ENCODE results near the gene CLEC5A. TPM values are rescaled to one million over a fixed set of nuclear protein-coding genes. Genes with fewer than 3 reads are reported as not detected.
"Not testable (repeated sequence)": the region's sequence is repeated elsewhere in the genome, so short reads cannot be mapped to it uniquely, and the experiment has no call there.

The CLEC5A gene
- 0.52 TPM for total RNA-seq

GRCh38 chr7:141946796-141947195 lies at the start of gene CLEC5A:
CLEC5A (minus strand) TSS chr7:141946974; CDS start chr7:141946292, 682 bp downstream.
- H3K9ac ChIP-seq (ENCODE audit: low read depth in 1 of 3, low read length in 3 of 3) = no peak within 1 kb of the TSS
- no peaks in the 10 kb centered on the region for H3K36me3 ChIP-seq (ENCODE audit: control insufficient read depth in 3 of 3, insufficient read depth in 3 of 3, low read length in 3 of 3)
- no peak within 1 kb of the TSS for H3K27ac ChIP-seq (ENCODE audit: low read depth, low read length)
- H3K27me3 ChIP-seq (ENCODE audit: control insufficient read depth in 3 of 3, insufficient read depth in 3 of 3, low read length in 3 of 3) = no peaks in the 10 kb centered on the region
- H3K4me1 ChIP-seq (ENCODE audit: control insufficient read depth in 3 of 3, insufficient read depth in 3 of 3, low read length in 3 of 3) = no peaks in the 10 kb centered on the region
- H3K9me3 ChIP-seq (ENCODE audit: control insufficient read depth in 3 of 3, low read length in 3 of 3) = no peaks in the 10 kb centered on the region
- H3K4me3 ChIP-seq (ENCODE audit: low read length in 3 of 3) = no peak within 1 kb of the TSS

- H3K27me3 ChIP-seq (ENCODE audit: control insufficient read depth in 3 of 3, insufficient read depth in 3 of 3, low read length in 3 of 3) = no peaks in the 10 kb centered on the region
- H3K27ac ChIP-seq (ENCODE audit: low read depth, low read length) = no peak overlapping the region
- H3K36me3 ChIP-seq (ENCODE audit: control insufficient read depth in 3 of 3, insufficient read depth in 3 of 3, low read length in 3 of 3) = no peaks in the 10 kb centered on the region
- H3K9ac ChIP-seq (ENCODE audit: low read depth in 1 of 3, low read length in 3 of 3) = no peak overlapping the region
- no peaks in the 10 kb centered on the region for H3K9me3 ChIP-seq (ENCODE audit: control insufficient read depth in 3 of 3, low read length in 3 of 3)
- H3K4me3 ChIP-seq (ENCODE audit: low read length in 3 of 3) = no peak overlapping the region
- no peaks in the 10 kb centered on the region for H3K4me1 ChIP-seq (ENCODE audit: control insufficient read depth in 3 of 3, insufficient read depth in 3 of 3, low read length in 3 of 3)
Measured at GRCh38 chr7:141993354-141993753, 46.6 kb upstream of the CLEC5A start.

- H3K27me3 ChIP-seq (ENCODE audit: control insufficient read depth in 3 of 3, insufficient read depth in 3 of 3, low read length in 3 of 3) = no peaks in the 10 kb centered on the region
- no peak overlapping the region for H3K9ac ChIP-seq (ENCODE audit: low read depth in 1 of 3, low read length in 3 of 3)
- no peaks in the 10 kb centered on the region for H3K4me1 ChIP-seq (ENCODE audit: control insufficient read depth in 3 of 3, insufficient read depth in 3 of 3, low read length in 3 of 3)
- no peak overlapping the region for H3K4me3 ChIP-seq (ENCODE audit: low read length in 3 of 3)
- no peaks in the 10 kb centered on the region for H3K9me3 ChIP-seq (ENCODE audit: control insufficient read depth in 3 of 3, low read length in 3 of 3)
- no peaks in the 10 kb centered on the region for H3K36me3 ChIP-seq (ENCODE audit: control insufficient read depth in 3 of 3, insufficient read depth in 3 of 3, low read length in 3 of 3)
- H3K27ac ChIP-seq (ENCODE audit: low read depth, low read length) = no peak overlapping the region
Measured at GRCh38 chr7:141992688-141993087, 45.9 kb upstream of the CLEC5A start.

- H3K36me3 ChIP-seq (ENCODE audit: control insufficient read depth in 3 of 3, insufficient read depth in 3 of 3, low read length in 3 of 3) = no peaks in the 10 kb centered on the region
- H3K9ac ChIP-seq (ENCODE audit: low read depth in 1 of 3, low read length in 3 of 3) = no peak overlapping the region
- H3K4me3 ChIP-seq (ENCODE audit: low read length in 3 of 3) = no peak overlapping the region
- H3K9me3 ChIP-seq (ENCODE audit: control insufficient read depth in 3 of 3, low read length in 3 of 3) = no peaks in the 10 kb centered on the region
- H3K27ac ChIP-seq (ENCODE audit: low read depth, low read length) = no peak overlapping the region
- H3K4me1 ChIP-seq (ENCODE audit: control insufficient read depth in 3 of 3, insufficient read depth in 3 of 3, low read length in 3 of 3) = no peaks in the 10 kb centered on the region
- H3K27me3 ChIP-seq (ENCODE audit: control insufficient read depth in 3 of 3, insufficient read depth in 3 of 3, low read length in 3 of 3) = no peaks in the 10 kb centered on the region
Measured at GRCh38 chr7:141992156-141992555, 45.4 kb upstream of the CLEC5A start.

- no peak overlapping the region for H3K9ac ChIP-seq (ENCODE audit: low read depth in 1 of 3, low read length in 3 of 3)
- no peaks in the 10 kb centered on the region for H3K9me3 ChIP-seq (ENCODE audit: control insufficient read depth in 3 of 3, low read length in 3 of 3)
- no peaks in the 10 kb centered on the region for H3K4me1 ChIP-seq (ENCODE audit: control insufficient read depth in 3 of 3, insufficient read depth in 3 of 3, low read length in 3 of 3)
- no peak overlapping the region for H3K4me3 ChIP-seq (ENCODE audit: low read length in 3 of 3)
- no peaks in the 10 kb centered on the region for H3K27me3 ChIP-seq (ENCODE audit: control insufficient read depth in 3 of 3, insufficient read depth in 3 of 3, low read length in 3 of 3)
- no peak overlapping the region for H3K27ac ChIP-seq (ENCODE audit: low read depth, low read length)
- no peaks in the 10 kb centered on the region for H3K36me3 ChIP-seq (ENCODE audit: control insufficient read depth in 3 of 3, insufficient read depth in 3 of 3, low read length in 3 of 3)
Measured at GRCh38 chr7:141991140-141991539, 44.4 kb upstream of the CLEC5A start.

GRCh38 chr7:141990011-141990725 lies 43.4 kb upstream of the CLEC5A start:
- Histone ChIP-seq H3K36me3 (ENCODE audit: control insufficient read depth in 3 of 3, insufficient read depth in 3 of 3, low read length in 3 of 3) (no peaks in the 10 kb centered on the region), H3K4me3 (ENCODE audit: low read length in 3 of 3) (no peak overlapping the region), H3K4me1 (ENCODE audit: control insufficient read depth in 3 of 3, insufficient read depth in 3 of 3, low read length in 3 of 3) (no peaks in the 10 kb centered on the region), H3K9me3 (ENCODE audit: control insufficient read depth in 3 of 3, low read length in 3 of 3) (no peaks in the 10 kb centered on the region), H3K9ac (ENCODE audit: low read depth in 1 of 3, low read length in 3 of 3) (no peak overlapping the region), H3K27me3 (ENCODE audit: control insufficient read depth in 3 of 3, insufficient read depth in 3 of 3, low read length in 3 of 3) (no peaks in the 10 kb centered on the region), H3K27ac (ENCODE audit: low read depth, low read length) (no peak overlapping the region)

- H3K9me3 ChIP-seq (ENCODE audit: control insufficient read depth in 3 of 3, low read length in 3 of 3); H3K36me3 ChIP-seq (ENCODE audit: control insufficient read depth in 3 of 3, insufficient read depth in 3 of 3, low read length in 3 of 3); H3K27me3 ChIP-seq (ENCODE audit: control insufficient read depth in 3 of 3, insufficient read depth in 3 of 3, low read length in 3 of 3); H3K4me1 ChIP-seq (ENCODE audit: control insufficient read depth in 3 of 3, insufficient read depth in 3 of 3, low read length in 3 of 3); H3K27ac ChIP-seq (ENCODE audit: low read depth, low read length); H3K4me3 ChIP-seq (ENCODE audit: low read length in 3 of 3); H3K9ac ChIP-seq (ENCODE audit: low read depth in 1 of 3, low read length in 3 of 3): not testable (repeated sequence)
Measured at GRCh38 chr7:141987803-141988202, 41.0 kb upstream of the CLEC5A start.

GRCh38 chr7:141986923-141987322 lies 40.1 kb upstream of the CLEC5A start:
- no peak overlapping the region for H3K4me3 ChIP-seq (ENCODE audit: low read length in 3 of 3)
- no peaks in the 10 kb centered on the region for H3K4me1 ChIP-seq (ENCODE audit: control insufficient read depth in 3 of 3, insufficient read depth in 3 of 3, low read length in 3 of 3)
- H3K27me3 ChIP-seq (ENCODE audit: control insufficient read depth in 3 of 3, insufficient read depth in 3 of 3, low read length in 3 of 3) = no peaks in the 10 kb centered on the region
- H3K27ac ChIP-seq (ENCODE audit: low read depth, low read length) = no peak overlapping the region
- H3K9me3 ChIP-seq (ENCODE audit: control insufficient read depth in 3 of 3, low read length in 3 of 3) = no peaks in the 10 kb centered on the region
- no peaks in the 10 kb centered on the region for H3K36me3 ChIP-seq (ENCODE audit: control insufficient read depth in 3 of 3, insufficient read depth in 3 of 3, low read length in 3 of 3)
- H3K9ac ChIP-seq (ENCODE audit: low read depth in 1 of 3, low read length in 3 of 3) = no peak overlapping the region

GRCh38 chr7:141985926-141986325 lies 39.2 kb upstream of the CLEC5A start:
- H3K36me3 ChIP-seq (ENCODE audit: control insufficient read depth in 3 of 3, insufficient read depth in 3 of 3, low read length in 3 of 3); H3K4me1 ChIP-seq (ENCODE audit: control insufficient read depth in 3 of 3, insufficient read depth in 3 of 3, low read length in 3 of 3); H3K27ac ChIP-seq (ENCODE audit: low read depth, low read length); H3K27me3 ChIP-seq (ENCODE audit: control insufficient read depth in 3 of 3, insufficient read depth in 3 of 3, low read length in 3 of 3); H3K4me3 ChIP-seq (ENCODE audit: low read length in 3 of 3); H3K9me3 ChIP-seq (ENCODE audit: control insufficient read depth in 3 of 3, low read length in 3 of 3); H3K9ac ChIP-seq (ENCODE audit: low read depth in 1 of 3, low read length in 3 of 3): not testable (repeated sequence)

GRCh38 chr7:141979568-141979967 lies 32.8 kb upstream of the CLEC5A start:
- Histone ChIP-seq H3K9me3 (ENCODE audit: control insufficient read depth in 3 of 3, low read length in 3 of 3) (no peaks in the 10 kb centered on the region), H3K9ac (ENCODE audit: low read depth in 1 of 3, low read length in 3 of 3) (no peak overlapping the region), H3K36me3 (ENCODE audit: control insufficient read depth in 3 of 3, insufficient read depth in 3 of 3, low read length in 3 of 3) (no peaks in the 10 kb centered on the region), H3K27ac (ENCODE audit: low read depth, low read length) (no peak overlapping the region), H3K4me3 (ENCODE audit: low read length in 3 of 3) (no peak overlapping the region), H3K4me1 (ENCODE audit: control insufficient read depth in 3 of 3, insufficient read depth in 3 of 3, low read length in 3 of 3) (no peaks in the 10 kb centered on the region), H3K27me3 (ENCODE audit: control insufficient read depth in 3 of 3, insufficient read depth in 3 of 3, low read length in 3 of 3) (no peaks in the 10 kb centered on the region)
